Liver (tissue), 9 donors: ENCODE data around the gene PPM1L. TPM values are rescaled to one million over a fixed set of nuclear protein-coding genes. Genes with fewer than 3 reads are reported as not detected.

Experiments used
- DNase-seq: peaks from one replicate; pipeline ENCODE4 v3.0.0-alpha.2; 2017; ENCODE audit warnings: low spot score
- H3K27ac ChIP-seq, 2 donors: one replicate each; pipeline ENCODE4 v1.7.0; 2013; ENCODE audit warnings: inconsistent platforms in 2 of 2, low read length in 2 of 2, control low read depth in 1 of 2, low read depth in 1 of 2, mild to moderate bottlenecking in 1 of 2
- H3K27me3 ChIP-seq, 4 donors: one replicate each; pipeline versions ENCODE4 v1.6.1 to v1.7.0; 2013; ENCODE audit warnings: low read length in 3 of 4, inconsistent platforms in 1 of 4, mild to moderate bottlenecking in 1 of 4, moderate library complexity in 1 of 4; ENCODE audit not compliant: control insufficient read depth in 4 of 4, insufficient read depth in 4 of 4
- H3K36me3 ChIP-seq, 4 donors: one replicate each; pipeline versions ENCODE4 v1.6.1 to v1.7.0; 2013; ENCODE audit warnings: low read length in 3 of 4, mild to moderate bottlenecking in 3 of 4, low read depth in 1 of 4, moderate library complexity in 1 of 4; ENCODE audit not compliant: control insufficient read depth in 4 of 4, insufficient read depth in 3 of 4
- H3K4me1 ChIP-seq, 4 donors: one replicate each; pipeline versions ENCODE4 v1.6.1 to v1.7.0; 2013; ENCODE audit warnings: low read length in 3 of 4, mild to moderate bottlenecking in 3 of 4, moderate library complexity in 1 of 4; ENCODE audit not compliant: control insufficient read depth in 4 of 4, insufficient read depth in 4 of 4
- H3K4me3 ChIP-seq, 3 donors: one replicate each; pipeline versions ENCODE4 v1.6.1 to v1.7.0; 2013; ENCODE audit warnings: low read length in 3 of 3, control low read depth in 1 of 3, low read depth in 1 of 3, mild to moderate bottlenecking in 1 of 3
- H3K9ac ChIP-seq, 2 donors: one replicate each; pipeline ENCODE4 v1.7.0; 2013; ENCODE audit warnings: low read length in 2 of 2, mild to moderate bottlenecking in 2 of 2, moderate library complexity in 2 of 2, control low read depth in 1 of 2, low read depth in 1 of 2
- H3K9me3 ChIP-seq, 4 donors: one replicate each; pipeline versions ENCODE4 v1.6.1 to v1.7.0; 2013; ENCODE audit warnings: low read length in 3 of 4; ENCODE audit not compliant: control insufficient read depth in 4 of 4
- ATF3 ChIP-seq: IDR thresholded peaks from 2 replicates; pipeline ENCODE4 v1.6.1; 2016; ENCODE audit warnings: antibody characterized with exemption
- CTCF ChIP-seq: fragments of 150-350 bp; IDR thresholded peaks from 2 replicates; pipeline ENCODE4 v1.5.1; 2017; ENCODE audit warnings: improper control_type of control experiment, low read depth, low read length; ENCODE audit not compliant: missing input control
- EGR1 ChIP-seq, 2 donors: IDR thresholded peaks; 2 replicates each; pipeline ENCODE4 v1.6.1; 2016 to 2018; ENCODE audit warnings: antibody characterized with exemption in 2 of 2, low read depth in 2 of 2
- FOXA1 ChIP-seq: IDR thresholded peaks from 2 replicates; pipeline ENCODE4 v1.6.1; 2016; ENCODE audit warnings: antibody characterized with exemption
- FOXA2 ChIP-seq: IDR thresholded peaks from 2 replicates; pipeline ENCODE4 v1.6.1; 2016; ENCODE audit warnings: antibody characterized with exemption
- GABPA ChIP-seq, 2 donors: IDR thresholded peaks in 1 of 2; conservative IDR thresholded peaks in 1 of 2; 2 replicates each; pipeline ENCODE4 v1.6.1; 2016; ENCODE audit warnings: antibody characterized with exemption in 2 of 2, mild to moderate bottlenecking in 1 of 2, moderate library complexity in 1 of 2
- HNF4A ChIP-seq, 2 donors: conservative IDR thresholded peaks; 2 replicates each; pipeline ENCODE4 v1.6.1; 2016; ENCODE audit warnings: antibody characterized with exemption in 2 of 2, mild to moderate bottlenecking in 2 of 2
- HNF4G ChIP-seq: IDR thresholded peaks from 2 replicates; pipeline ENCODE4 v1.6.1; 2016; ENCODE audit warnings: antibody characterized with exemption
- JUND ChIP-seq, 2 donors: IDR thresholded peaks; 2 replicates each; pipeline ENCODE4 v1.6.1; 2016; ENCODE audit warnings: antibody characterized with exemption in 2 of 2
- NR2F2 ChIP-seq: IDR thresholded peaks from 2 replicates; pipeline ENCODE4 v1.6.1; 2016; ENCODE audit warnings: antibody characterized with exemption
- RAD21 ChIP-seq, 2 donors: IDR thresholded peaks; 2 replicates each; pipeline ENCODE4 v1.6.1; 2016; ENCODE audit warnings: antibody characterized with exemption in 2 of 2, mild to moderate bottlenecking in 2 of 2
- REST ChIP-seq: IDR thresholded peaks from 2 replicates; pipeline ENCODE4 v1.6.1; 2016; ENCODE audit warnings: antibody characterized with exemption, mild to moderate bottlenecking
- RXRA ChIP-seq, 2 donors: IDR thresholded peaks; 2 replicates each; pipeline ENCODE4 v1.6.1; 2017 to 2018; ENCODE audit warnings: antibody characterized with exemption in 2 of 2, mild to moderate bottlenecking in 1 of 2
- SP1 ChIP-seq: IDR thresholded peaks from 2 replicates; pipeline ENCODE4 v1.6.1; 2018; ENCODE audit warnings: antibody characterized with exemption, mild to moderate bottlenecking
- TAF1 ChIP-seq: conservative IDR thresholded peaks from 2 replicates; pipeline ENCODE4 v1.6.1; 2016; ENCODE audit warnings: antibody characterized with exemption, mild to moderate bottlenecking
- WGBS: extraction: QIAGEN DNeasy Blood & Tissue Kit; methylation state at CpG from one replicate; pipeline ENCODE4 v1.1.7; 2013; 5-methylcytosine and 5-hydroxymethylcytosine counted together
- polyA plus RNA-seq, 2 donors: library from polyadenylated mRNA; stranded (reverse) in 1 of 2; unstranded in 1 of 2; fragments of 200-250 nt in 1 of 2; fragments of >200 nt in 1 of 2; fragmentation: Nextera tagmentation in 1 of 2; extraction: Ambion mirVana in 1 of 2; gene quantifications; one replicate each; pipeline versions ENCODE4 v1.2.1 to v1.2.3, GENCODE V29; 2013 to 2015
- total RNA-seq, 2 donors: library from RNA; depleted of rRNA; stranded (reverse); fragments of >200 nt; gene quantifications; one replicate each; pipeline ENCODE4 v1.2.3, GENCODE V29; 2014
- TF ChIP-seq, protein P1 (sequence below): IDR thresholded peaks from 2 replicates; pipeline ENCODE4 v1.6.1; 2016; ENCODE audit warnings: antibody characterized with exemption
- donor health status: healthy.
- donor health status: healthy.
- donor health status: healthy.
- donor health status: healthy.
- donor health status: healthy.

Gene PPM1L
- total and polyA plus RNA-seq, 4 donors: 1.6 to 8.5 (median 4.8) TPM

DNA sequence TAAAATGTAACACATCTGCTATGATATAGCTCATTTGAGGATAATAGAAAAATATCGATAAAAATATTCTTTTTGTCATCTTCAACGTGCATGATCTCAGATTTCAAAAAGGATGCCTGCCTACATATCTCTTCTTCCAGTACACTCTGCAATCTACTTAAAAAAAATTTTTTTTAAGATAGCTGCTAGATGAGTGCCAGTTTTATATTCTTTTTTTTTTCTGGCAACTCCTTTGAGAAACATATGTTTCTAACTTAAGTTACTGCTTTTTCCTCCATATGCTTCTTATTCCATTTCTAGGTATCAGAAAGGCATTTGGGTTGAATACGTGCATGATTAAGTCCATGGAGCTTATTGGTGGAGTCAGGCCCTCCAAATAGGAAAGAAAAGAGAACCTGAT lies 160.4 kb downstream of the PPM1L start:
- H3K4me3 ChIP-seq: no peak overlapping the region
- H3K9me3 ChIP-seq: no peaks in the 10 kb centered on the region
- no peak for DNase-seq
- H3K27ac ChIP-seq: no peak overlapping the region
- H3K4me1 ChIP-seq: no peaks in the 10 kb centered on the region
- no peak overlapping the region for H3K9ac ChIP-seq
- no peaks in the 10 kb centered on the region for H3K27me3 ChIP-seq
- 97% methylated on average over 3 of the region's 3 CpGs for WGBS
- TF ChIP-seq SP1 (no peak), HNF4A (conservative IDR thresholded peaks at IDR 0.05) (no peak), FOXA2 (no peak), RAD21 (IDR thresholded peaks at IDR 0.05) (no peak), GABPA (IDR thresholded peaks at IDR 0.05 in 1 of 2, conservative IDR thresholded peaks at IDR 0.05 in 1 of 2) (no peak), EGR1 (IDR thresholded peaks at IDR 0.05; ENCODE audit: low read depth in 2 of 2) (no peak), JUND (IDR thresholded peaks at IDR 0.05) (no peak), RXRA (IDR thresholded peaks at IDR 0.05) (no peak), HNF4G (no peak), CTCF (no peak), FOXA1 (no peak), REST (no peak)
- TF ChIP-seq, protein P1, sequence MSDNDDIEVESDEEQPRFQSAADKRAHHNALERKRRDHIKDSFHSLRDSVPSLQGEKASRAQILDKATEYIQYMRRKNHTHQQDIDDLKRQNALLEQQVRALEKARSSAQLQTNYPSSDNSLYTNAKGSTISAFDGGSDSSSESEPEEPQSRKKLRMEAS: no peak
- no peaks in the 10 kb centered on the region for H3K36me3 ChIP-seq

DNA sequence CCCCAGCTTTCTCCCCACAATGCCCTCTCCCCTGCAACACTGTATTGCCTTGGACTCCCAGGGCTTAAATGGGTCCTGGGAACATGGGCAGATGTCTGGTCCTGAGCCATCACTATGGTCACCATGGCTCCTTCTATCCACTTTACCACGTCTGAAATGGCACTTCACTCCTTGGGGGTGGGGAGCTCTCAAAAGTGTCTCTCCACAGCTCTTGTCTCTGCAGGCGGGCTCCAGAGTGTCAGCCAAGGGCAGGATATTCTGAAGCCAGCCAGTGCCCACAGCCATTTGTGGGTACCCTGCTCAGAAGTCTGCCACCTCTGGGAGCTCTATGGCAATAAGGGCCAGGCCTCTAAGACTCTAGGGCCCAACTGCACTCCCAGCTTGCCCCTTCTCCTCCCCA lies 163.9 kb downstream of the PPM1L start:
- Histone ChIP-seq H3K4me1 (no peaks in the 10 kb centered on the region), H3K9ac (no peak overlapping the region), H3K4me3 (no peak overlapping the region), H3K36me3 (no peaks in the 10 kb centered on the region), H3K27me3 (no peaks in the 10 kb centered on the region), H3K27ac (no peak overlapping the region), H3K9me3 (no peaks in the 10 kb centered on the region)
- no peak for TF ChIP-seq FOXA2
- no peak for TF ChIP-seq FOXA1
- TF ChIP-seq EGR1 (IDR thresholded peaks at IDR 0.05; ENCODE audit: low read depth in 2 of 2): no peak
- no peak for TF ChIP-seq RAD21 (IDR thresholded peaks at IDR 0.05)
- TF ChIP-seq GABPA (IDR thresholded peaks at IDR 0.05 in 1 of 2, conservative IDR thresholded peaks at IDR 0.05 in 1 of 2): no peak
- TF ChIP-seq REST: no peak
- TF ChIP-seq RXRA (IDR thresholded peaks at IDR 0.05): no peak
- TF ChIP-seq JUND (IDR thresholded peaks at IDR 0.05): no peak
- no peak for TF ChIP-seq CTCF
- no peak for TF ChIP-seq NR2F2
- TF ChIP-seq ATF3: no peak
- TF ChIP-seq, protein P1: no peak
- no peak for TF ChIP-seq TAF1
- 90% methylated on average over 2 of the region's 2 CpGs for WGBS
- no peak for DNase-seq
